ENCODE measurements around the gene BCL10. TPM values are rescaled to one million over a fixed set of nuclear protein-coding genes. Genes with fewer than 3 reads are reported as not detected.

The BCL10 gene
- 26.9 to 28.4 TPM (median 27.2 TPM) in 3 replicates for total RNA-seq

- Mint-ChIP-seq H3K27me3 (ENCODE audit: low read depth) (no peaks in the 10 kb centered on the region), H3K4me1 (peaks cover 36% of the 10 kb centered on the region), H3K36me3 (peaks cover 5% of the 10 kb centered on the region), H3K27ac (peak within 1 kb of the TSS; percentile 93), H3K9me3 (no peaks in the 10 kb centered on the region), H3K4me3 (peak within 1 kb of the TSS; percentile 87)
- peak; percentile 92 to 96 for DNase-seq (ENCODE audit: low spot score in 2 of 2, unreplicated experiment in 2 of 2)
- no peak for TF ChIP-seq CTCF (IDR thresholded peaks at IDR 0.05; ENCODE audit: unreplicated experiment)
These were observed at the start of gene BCL10 for GRCh38 chr1:85276215-85276977. Gene BCL10, minus strand, starts transcription at chr1:85276632. Its CDS starts 280 bp downstream, at chr1:85276352.

GRCh38 chr1:85325920-85326319 is 49.5 kb upstream of the BCL10 start:
- no peaks in the 10 kb centered on the region for H3K9me3 Mint-ChIP-seq
- DNase-seq (ENCODE audit: low spot score in 2 of 2, unreplicated experiment in 2 of 2): no peak
- H3K27me3 Mint-ChIP-seq (ENCODE audit: low read depth): no peaks in the 10 kb centered on the region
- no peak for TF ChIP-seq CTCF (IDR thresholded peaks at IDR 0.05; ENCODE audit: unreplicated experiment)
- H3K27ac Mint-ChIP-seq: no peak overlapping the region
- H3K4me3 Mint-ChIP-seq: no peak overlapping the region
- H3K36me3 Mint-ChIP-seq: peaks cover 2% of the 10 kb centered on the region
- H3K4me1 Mint-ChIP-seq: peaks cover 32% of the 10 kb centered on the region

- Mint-ChIP-seq H3K4me1 (peaks cover 30% of the 10 kb centered on the region), H3K4me3 (no peak overlapping the region), H3K27ac (no peak overlapping the region), H3K27me3 (ENCODE audit: low read depth) (no peaks in the 10 kb centered on the region), H3K9me3 (no peaks in the 10 kb centered on the region), H3K36me3 (peaks cover 5% of the 10 kb centered on the region)
- TF ChIP-seq CTCF (IDR thresholded peaks at IDR 0.05; ENCODE audit: unreplicated experiment): no peak
- DNase-seq (ENCODE audit: low spot score in 2 of 2, unreplicated experiment in 2 of 2): no peak
These were observed 47.3 kb upstream of the BCL10 start for GRCh38 chr1:85323770-85324169.

GRCh38 chr1:85322655-85323054 is 46.2 kb upstream of the BCL10 start:
- Mint-ChIP-seq H3K9me3 (no peaks in the 10 kb centered on the region), H3K4me3 (no peak overlapping the region), H3K27ac (no peak overlapping the region), H3K4me1 (peaks cover 37% of the 10 kb centered on the region), H3K27me3 (ENCODE audit: low read depth) (no peaks in the 10 kb centered on the region), H3K36me3 (peaks cover 5% of the 10 kb centered on the region)
- no peak for TF ChIP-seq CTCF (IDR thresholded peaks at IDR 0.05; ENCODE audit: unreplicated experiment)
- DNase-seq (ENCODE audit: low spot score in 2 of 2, unreplicated experiment in 2 of 2): no peak

- no peak overlapping the region for H3K27ac Mint-ChIP-seq
- H3K27me3 Mint-ChIP-seq (ENCODE audit: low read depth): no peaks in the 10 kb centered on the region
- H3K36me3 Mint-ChIP-seq: peaks cover 5% of the 10 kb centered on the region
- DNase-seq (ENCODE audit: low spot score in 2 of 2, unreplicated experiment in 2 of 2): no peak
- no peak overlapping the region for H3K4me3 Mint-ChIP-seq
- peaks cover 45% of the 10 kb centered on the region for H3K4me1 Mint-ChIP-seq
- no peaks in the 10 kb centered on the region for H3K9me3 Mint-ChIP-seq
- TF ChIP-seq CTCF (IDR thresholded peaks at IDR 0.05; ENCODE audit: unreplicated experiment): no peak
These were observed 45.0 kb upstream of the BCL10 start for GRCh38 chr1:85321237-85321964.

Data from mesothelial cell of epicardium (in vitro differentiated cells).